Epithelial cell of esophagus (primary cell): ENCODE data around the gene MED29.

ENCODE experiments used
- DNase-seq: peaks from one replicate; pipeline ENCODE4 v3.0.0; 2010; ENCODE audit warnings: low read depth
- H3K4me3 ChIP-seq: 2 replicates; pipeline ENCODE4 v1.5.1; 2011; ENCODE audit warnings: mild to moderate bottlenecking, low read length, control low read depth
- CTCF ChIP-seq: IDR thresholded peaks from 2 replicates; pipeline ENCODE4 v1.5.1; 2011; ENCODE audit warnings: low read depth, mild to moderate bottlenecking, low read length, control low read depth, inconsistent platforms; ENCODE audit not compliant: insufficient read depth; ENCODE audit errors: missing control alignments

Gene MED29

DNA sequence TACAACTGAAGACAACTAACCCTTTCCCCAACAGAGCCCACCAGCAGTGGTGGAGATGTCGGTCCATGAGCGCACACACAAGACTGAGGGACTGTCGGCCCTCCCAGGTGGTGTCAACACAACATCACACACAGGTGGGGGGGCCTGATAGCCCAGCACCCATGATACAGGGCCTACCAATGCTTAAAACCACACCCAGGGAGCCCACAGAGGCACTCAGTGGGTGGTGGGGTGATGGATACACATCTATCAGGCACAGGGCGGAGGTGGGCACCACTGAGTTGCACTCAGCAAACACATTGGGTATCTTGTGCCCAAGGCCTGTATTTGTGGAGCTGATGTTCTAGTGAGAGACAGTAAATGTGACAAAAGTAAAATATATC lies 8.5 kb downstream of the MED29 start:
- DNase-seq: no peak
- H3K4me3 ChIP-seq: no peak overlapping the region
- TF ChIP-seq CTCF: no peak

GRCh38 chr19:39400061-39400460 lies 8.9 kb downstream of the MED29 start:
- DNase-seq: no peak
- TF ChIP-seq CTCF: no peak

GRCh38 chr19:39401070-39401548 lies 9.9 kb downstream of the MED29 start:
- no peak for DNase-seq
- H3K4me3 ChIP-seq: no peak overlapping the region
- no peak for TF ChIP-seq CTCF

More at GRCh38 chr19:39400061-39400460, 8.9 kb downstream of the MED29 start:
- H3K4me3 ChIP-seq: no peak overlapping the region

GRCh38 chr19:39401549-39402345 lies 10.6 kb downstream of the MED29 start:
- peak; percentile 98 for DNase-seq
- H3K4me3 ChIP-seq: no peak overlapping the region
- peak; percentile 3 for TF ChIP-seq CTCF

- no peak for TF ChIP-seq CTCF
- DNase-seq: peak; percentile 92
- peak overlapping the region; percentile 39 for H3K4me3 ChIP-seq
These were observed 11.4 kb downstream of the MED29 start for GRCh38 chr19:39402346-39403300.

DNA sequence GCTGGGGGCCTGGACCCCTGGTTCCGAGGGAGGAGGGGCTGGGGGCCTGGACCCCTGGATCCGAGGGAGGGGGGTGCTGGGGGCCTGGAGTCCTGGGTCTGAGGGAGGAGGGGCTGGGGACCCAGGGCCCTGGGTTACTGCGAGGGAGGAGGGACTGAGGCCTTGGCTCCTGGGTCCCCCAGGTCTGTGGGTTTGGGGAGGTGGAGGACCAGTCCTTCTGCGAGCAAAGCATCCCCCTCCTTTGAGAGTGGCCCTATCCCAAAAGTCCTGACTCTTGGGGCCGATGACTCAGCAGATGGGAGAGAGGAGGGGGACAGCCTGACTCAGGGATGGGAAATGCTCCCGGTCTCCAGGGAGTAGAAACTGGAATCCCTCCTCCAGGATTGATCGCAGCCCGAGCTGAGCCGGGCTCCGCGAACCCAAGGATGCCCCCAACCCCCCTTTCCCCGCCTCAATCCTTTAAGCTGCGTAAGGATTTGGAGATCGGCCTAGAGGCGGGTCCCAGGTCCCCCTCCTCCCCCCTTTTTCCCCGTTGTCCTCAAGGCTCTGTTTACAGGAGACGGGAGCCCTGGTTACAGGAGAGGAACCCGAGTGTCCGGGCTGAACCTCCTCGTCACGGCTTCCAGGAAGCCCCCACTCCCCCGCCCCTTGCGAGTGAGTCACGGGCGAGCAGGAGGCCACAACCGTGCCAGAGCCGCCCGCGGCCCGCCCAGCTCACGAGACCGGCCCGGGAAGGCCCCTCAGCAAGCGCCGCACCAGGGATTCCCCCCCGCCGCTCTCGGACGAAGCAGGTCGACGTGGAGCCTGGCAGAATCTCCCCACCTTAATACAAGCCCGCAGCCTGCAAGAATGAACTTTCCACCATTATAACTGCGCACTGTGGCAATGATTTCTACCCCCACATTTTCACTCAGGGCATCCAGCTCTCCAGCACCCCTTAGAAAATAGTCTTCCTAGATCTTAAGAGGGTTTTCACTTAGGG lies 12.4 kb downstream of the MED29 start:
- H3K4me3 ChIP-seq: peak overlapping the region; percentile 41
- TF ChIP-seq CTCF: no peak
- DNase-seq: peak; percentile 97
